Measurements from ENCODE around the gene TAF4.

DNA sequence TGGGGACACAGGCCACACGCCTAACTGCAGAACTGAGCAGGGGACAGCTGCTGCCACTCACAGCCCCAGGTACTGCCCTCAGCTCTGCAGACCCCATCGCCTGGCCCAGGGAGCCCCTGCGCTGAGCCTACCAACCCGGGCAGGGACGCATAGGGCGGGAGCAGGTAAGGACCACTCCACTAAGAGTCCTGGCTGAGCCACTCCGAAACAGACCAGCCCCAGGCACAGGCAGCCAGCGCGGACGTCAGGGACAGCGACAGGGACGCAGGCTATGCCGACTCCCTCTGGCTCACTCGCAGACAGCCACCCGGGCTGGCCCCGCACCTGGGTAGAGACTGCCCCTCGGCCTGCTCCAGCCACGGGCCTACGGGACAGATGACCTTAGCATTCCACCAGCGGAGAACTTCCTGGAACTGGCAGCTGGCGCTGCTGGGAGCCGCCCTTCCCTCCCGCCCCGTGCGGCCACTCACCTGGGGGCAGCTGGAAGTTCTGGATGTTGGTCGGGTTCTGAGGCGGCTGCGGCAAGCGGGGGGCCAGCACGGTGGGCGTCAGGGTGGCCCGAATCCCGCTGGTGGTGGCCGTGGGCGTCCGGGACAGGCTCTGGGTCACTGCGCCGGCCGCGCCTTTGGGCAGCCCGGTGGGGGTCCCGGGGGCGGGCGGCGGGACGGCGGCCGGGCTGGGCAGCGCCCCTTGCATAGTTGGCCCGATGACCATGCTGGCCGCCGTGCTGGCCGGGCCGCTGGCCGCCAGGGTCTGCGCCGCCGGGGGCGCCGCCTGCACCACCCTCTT lies 1.5 kb downstream of the TAF4 start:
- TF ChIP-seq POLR2A (IDR thresholded peaks at IDR 0.05), result no peak
- TF ChIP-seq, protein P1, sequence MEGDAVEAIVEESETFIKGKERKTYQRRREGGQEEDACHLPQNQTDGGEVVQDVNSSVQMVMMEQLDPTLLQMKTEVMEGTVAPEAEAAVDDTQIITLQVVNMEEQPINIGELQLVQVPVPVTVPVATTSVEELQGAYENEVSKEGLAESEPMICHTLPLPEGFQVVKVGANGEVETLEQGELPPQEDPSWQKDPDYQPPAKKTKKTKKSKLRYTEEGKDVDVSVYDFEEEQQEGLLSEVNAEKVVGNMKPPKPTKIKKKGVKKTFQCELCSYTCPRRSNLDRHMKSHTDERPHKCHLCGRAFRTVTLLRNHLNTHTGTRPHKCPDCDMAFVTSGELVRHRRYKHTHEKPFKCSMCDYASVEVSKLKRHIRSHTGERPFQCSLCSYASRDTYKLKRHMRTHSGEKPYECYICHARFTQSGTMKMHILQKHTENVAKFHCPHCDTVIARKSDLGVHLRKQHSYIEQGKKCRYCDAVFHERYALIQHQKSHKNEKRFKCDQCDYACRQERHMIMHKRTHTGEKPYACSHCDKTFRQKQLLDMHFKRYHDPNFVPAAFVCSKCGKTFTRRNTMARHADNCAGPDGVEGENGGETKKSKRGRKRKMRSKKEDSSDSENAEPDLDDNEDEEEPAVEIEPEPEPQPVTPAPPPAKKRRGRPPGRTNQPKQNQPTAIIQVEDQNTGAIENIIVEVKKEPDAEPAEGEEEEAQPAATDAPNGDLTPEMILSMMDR (IDR thresholded peaks at IDR 0.05), result no peak
